ENCODE data around the gene GABRB1. TPM values are rescaled to one million over a fixed set of nuclear protein-coding genes. Genes with fewer than 3 reads are reported as not detected.

The GABRB1 gene
- total and polyA plus RNA-seq, 12 donors = 0.22 to 0.69 (median 0.48) TPM; not detected in 8

DNA sequence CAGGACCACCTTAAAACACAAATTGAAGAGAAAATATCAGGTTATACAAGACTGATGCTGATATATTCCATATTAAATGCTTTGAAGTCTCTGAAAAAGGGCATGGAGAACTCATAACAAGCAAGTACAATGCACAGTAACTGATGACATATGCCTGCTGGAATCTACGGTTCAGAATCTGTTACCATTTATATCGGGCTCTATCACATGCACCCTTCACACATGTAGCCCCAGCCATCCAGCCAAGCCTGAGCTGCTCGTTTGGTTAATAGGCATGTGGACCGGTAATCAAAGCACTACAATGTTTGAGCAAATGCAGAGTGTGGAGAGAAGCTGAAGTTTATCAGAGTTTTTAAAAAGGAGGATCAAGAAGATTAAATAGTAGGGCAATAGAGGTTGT is 420.3 kb downstream of the GABRB1 start:
- Histone ChIP-seq H3K27me3 (no peaks in the 10 kb centered on the region), H3K9me3 (replicated peaks in 1 of 3) (no peaks in the 10 kb centered on the region), H3K4me1 (replicated peaks in 1 of 2) (no peaks in the 10 kb centered on the region), H3K36me3 (replicated peaks in 1 of 2) (no peaks in the 10 kb centered on the region), H3K4me3 (no peak overlapping the region), H3K27ac (no peak overlapping the region)
- intact Hi-C loops (cut with DNase I) = no loop called here
- 61 to 88% (median 82%) methylated on average over 4 of the region's 4 CpGs for WGBS, 4 donors
- TF ChIP-seq, protein P1, sequence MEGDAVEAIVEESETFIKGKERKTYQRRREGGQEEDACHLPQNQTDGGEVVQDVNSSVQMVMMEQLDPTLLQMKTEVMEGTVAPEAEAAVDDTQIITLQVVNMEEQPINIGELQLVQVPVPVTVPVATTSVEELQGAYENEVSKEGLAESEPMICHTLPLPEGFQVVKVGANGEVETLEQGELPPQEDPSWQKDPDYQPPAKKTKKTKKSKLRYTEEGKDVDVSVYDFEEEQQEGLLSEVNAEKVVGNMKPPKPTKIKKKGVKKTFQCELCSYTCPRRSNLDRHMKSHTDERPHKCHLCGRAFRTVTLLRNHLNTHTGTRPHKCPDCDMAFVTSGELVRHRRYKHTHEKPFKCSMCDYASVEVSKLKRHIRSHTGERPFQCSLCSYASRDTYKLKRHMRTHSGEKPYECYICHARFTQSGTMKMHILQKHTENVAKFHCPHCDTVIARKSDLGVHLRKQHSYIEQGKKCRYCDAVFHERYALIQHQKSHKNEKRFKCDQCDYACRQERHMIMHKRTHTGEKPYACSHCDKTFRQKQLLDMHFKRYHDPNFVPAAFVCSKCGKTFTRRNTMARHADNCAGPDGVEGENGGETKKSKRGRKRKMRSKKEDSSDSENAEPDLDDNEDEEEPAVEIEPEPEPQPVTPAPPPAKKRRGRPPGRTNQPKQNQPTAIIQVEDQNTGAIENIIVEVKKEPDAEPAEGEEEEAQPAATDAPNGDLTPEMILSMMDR (IDR thresholded peaks at IDR 0.05) = no peak
- no peak for TF ChIP-seq POLR2A (IDR thresholded peaks at IDR 0.05)
- no peak for DNase-seq

DNA sequence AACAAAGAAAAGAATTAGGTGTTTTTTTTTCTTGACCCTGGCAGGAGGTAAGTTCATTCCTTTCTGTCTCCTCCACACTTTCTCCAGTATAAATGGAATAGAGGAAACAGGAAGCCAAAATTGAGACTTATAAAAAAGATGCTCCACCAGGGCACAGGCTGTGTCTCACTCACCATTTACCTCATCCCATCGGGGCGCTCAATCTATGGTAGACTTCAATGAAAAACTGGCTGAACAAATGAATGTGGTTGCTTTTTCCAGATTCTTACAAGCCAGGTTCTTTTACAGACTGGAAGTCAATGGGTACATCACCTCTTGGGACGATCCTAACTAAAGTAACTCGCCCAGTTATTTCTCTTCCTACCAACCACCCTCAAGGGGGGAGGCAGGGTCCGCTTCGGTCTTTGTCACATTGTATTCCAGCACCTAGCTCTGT is 431.4 kb downstream of the GABRB1 start:
- intact Hi-C loops (cut with DNase I) = no loop called here
- Histone ChIP-seq H3K9me3 (replicated peaks in 1 of 3) (peaks cover 0 to 6% (median 0%) of the 10 kb centered on the region in 3 donors), H3K27me3 (no peaks in the 10 kb centered on the region), H3K36me3 (replicated peaks in 1 of 2) (no peaks in the 10 kb centered on the region), H3K27ac (peak overlapping the region in 3 of 5 donors; percentile 61 to 86 (median 79)), H3K4me1 (replicated peaks in 1 of 2) (peaks cover 0 to 11% of the 10 kb centered on the region in 2 donors), H3K4me3 (peak overlapping the region; percentile 48 to 95 (median 84))
- no peak for TF ChIP-seq POLR2A (IDR thresholded peaks at IDR 0.05)
- TF ChIP-seq, protein P1 (IDR thresholded peaks at IDR 0.05) = no peak
- WGBS, 4 donors = 5 to 10% (median 6%) methylated on average over 6 of the region's 6 CpGs
- DNase-seq = no peak

GRCh38 chr4:47463235-47463956 is 432.0 kb downstream of the GABRB1 start, which contains the start of gene COMMD8:
COMMD8 (minus strand) TSS chr4:47463702; CDS start chr4:47463651, 51 bp downstream.
- intact Hi-C loops (cut with DNase I) = no loop called here
- peak within 1 kb of the TSS in 3 of 5 donors; percentile 61 to 86 (median 79) for H3K27ac ChIP-seq

GRCh38 chr4:47465004-47465403 is 433.6 kb downstream of the GABRB1 start:
- DNase-seq = no peak
- Histone ChIP-seq H3K27me3 (no peaks in the 10 kb centered on the region), H3K36me3 (replicated peaks in 1 of 2) (no peaks in the 10 kb centered on the region), H3K4me3 (no peak overlapping the region), H3K27ac (no peak overlapping the region), H3K4me1 (replicated peaks in 1 of 2) (peaks cover 0 to 11% of the 10 kb centered on the region in 2 donors), H3K9me3 (replicated peaks in 1 of 3) (peaks cover 0 to 2% (median 0%) of the 10 kb centered on the region in 3 donors)
- TF ChIP-seq POLR2A (IDR thresholded peaks at IDR 0.05) = no peak
- TF ChIP-seq, protein P1 (IDR thresholded peaks at IDR 0.05) = no peak
- WGBS, 4 donors = 54 to 71% (median 60%) methylated on average over 2 of the region's 2 CpGs
- intact Hi-C loops (cut with DNase I) = no loop called here

More at GRCh38 chr4:47463235-47463956, 432.0 kb downstream of the GABRB1 start, which contains the start of gene COMMD8:
- Histone ChIP-seq H3K9me3 (replicated peaks in 1 of 3) (peaks cover 0 to 6% (median 0%) of the 10 kb centered on the region in 3 donors), H3K36me3 (replicated peaks in 1 of 2) (no peaks in the 10 kb centered on the region), H3K27me3 (no peaks in the 10 kb centered on the region), H3K4me3 (peak within 1 kb of the TSS; percentile 48 to 95 (median 84)), H3K4me1 (replicated peaks in 1 of 2) (peaks cover 0 to 11% of the 10 kb centered on the region in 2 donors)
- TF ChIP-seq POLR2A (IDR thresholded peaks at IDR 0.05) = peak; percentile 48 to 55
- TF ChIP-seq, protein P1 (IDR thresholded peaks at IDR 0.05) = peak; percentile 7 to 60 (median 37)
- 0 to 1% (median 0%) methylated on average over 8 to 51 of the region's 51 CpGs for WGBS, 4 donors
- DNase-seq = peak; percentile 95 to 99 (median 98)

All from adrenal gland (tissue), 12 donors.